HG03439 (cell line): Measurements from ENCODE around the gene COL15A1.
"Not testable (repeated sequence)": the region's sequence is repeated elsewhere in the genome, so short reads cannot be mapped to it uniquely, and the experiment has no call there.

Experiments
- ATAC-seq: cut with Tn5 transposase; IDR thresholded peaks from one replicate; pipeline ENCODE4 v1.9.1; 2021; ENCODE audit warnings: mild to moderate bottlenecking, moderate library complexity; ENCODE audit not compliant: unreplicated experiment

COL15A1 gene

GRCh38 chr9:98943682-98944056, at the start of gene COL15A1:
TSS of gene COL15A1 (plus strand) at chr9:98943907. CDS start at chr9:98944062, 155 bp downstream.
- no peak for ATAC-seq

GRCh38 chr9:98894171-98894570, 49.5 kb upstream of the COL15A1 start:
- ATAC-seq: no peak

- no peak for ATAC-seq
Observed at GRCh38 chr9:98894761-98895160, 48.9 kb upstream of the COL15A1 start.

GRCh38 chr9:98896632-98897031, 47.1 kb upstream of the COL15A1 start:
- ATAC-seq: no peak

- no peak for ATAC-seq
Observed at GRCh38 chr9:98897745-98898144, 46.0 kb upstream of the COL15A1 start.

- no peak for ATAC-seq
Observed at GRCh38 chr9:98899408-98900056, 44.2 kb upstream of the COL15A1 start.

GRCh38 chr9:98900244-98900643, 43.5 kb upstream of the COL15A1 start:
- no peak for ATAC-seq

GRCh38 chr9:98900725-98901124, 43.0 kb upstream of the COL15A1 start:
- ATAC-seq: no peak

- not testable (repeated sequence) for ATAC-seq
Observed at GRCh38 chr9:98901843-98902242, 41.9 kb upstream of the COL15A1 start.

GRCh38 chr9:98902516-98902915, 41.2 kb upstream of the COL15A1 start:
- no peak for ATAC-seq

- ATAC-seq: no peak
Observed at GRCh38 chr9:98902925-98903324, 40.8 kb upstream of the COL15A1 start.

- no peak for ATAC-seq
Observed at GRCh38 chr9:98903961-98904411, 39.7 kb upstream of the COL15A1 start.

- ATAC-seq: no peak
Observed at GRCh38 chr9:98905015-98905414, 38.7 kb upstream of the COL15A1 start.

- ATAC-seq: no peak
Observed at GRCh38 chr9:98906273-98907040, 37.2 kb upstream of the COL15A1 start.

- ATAC-seq: no peak
Observed at GRCh38 chr9:98907055-98907454, 36.7 kb upstream of the COL15A1 start.

GRCh38 chr9:98908897-98909634, 34.6 kb upstream of the COL15A1 start:
- ATAC-seq: no peak

GRCh38 chr9:98909935-98910334, 33.8 kb upstream of the COL15A1 start:
- no peak for ATAC-seq

- no peak for ATAC-seq
Observed at GRCh38 chr9:98911042-98911441, 32.7 kb upstream of the COL15A1 start.

GRCh38 chr9:98911738-98912137, 32.0 kb upstream of the COL15A1 start:
- not testable (repeated sequence) for ATAC-seq

GRCh38 chr9:98912450-98912849, 31.3 kb upstream of the COL15A1 start:
- no peak for ATAC-seq

- no peak for ATAC-seq
Observed at GRCh38 chr9:98913044-98913443, 30.7 kb upstream of the COL15A1 start.

- ATAC-seq: no peak
Observed at GRCh38 chr9:98913705-98914104, 30.0 kb upstream of the COL15A1 start.
